ENCODE results near the gene SEL1L2.
"Not testable (repeated sequence)": the region's sequence is repeated elsewhere in the genome, so short reads cannot be mapped to it uniquely, and the experiment has no call there.

The SEL1L2 gene

DNA sequence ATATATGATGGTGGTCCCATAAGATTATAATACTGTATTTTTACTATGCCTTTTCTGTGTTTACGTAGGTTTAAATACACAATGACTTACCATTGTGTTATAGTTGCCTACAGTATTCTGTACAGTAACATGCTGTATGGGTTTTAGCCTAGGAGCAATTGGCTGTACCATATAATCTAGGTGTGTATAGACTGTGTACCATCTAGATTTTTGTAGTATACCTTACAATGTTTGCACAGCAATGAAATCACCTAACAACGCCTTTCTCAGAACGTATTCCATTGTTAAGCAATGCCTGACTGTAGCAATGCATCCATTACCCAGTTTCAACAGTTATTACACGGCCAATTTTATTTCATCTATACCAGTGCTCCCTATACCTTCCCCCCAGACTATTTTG is 15.6 kb upstream of the SEL1L2 start:
- H3K9ac ChIP-seq (ENCODE audit: low read length), result no peak overlapping the region
- no peak overlapping the region for H3K18ac ChIP-seq (ENCODE audit: low read length)
- H3K4ac ChIP-seq (ENCODE audit: low read depth, low read length), result no peak overlapping the region
- no peak overlapping the region for H3K4me3 ChIP-seq (ENCODE audit: low read length)
- no peak overlapping the region for H3K27ac ChIP-seq (ENCODE audit: low read depth, low read length)
- no peak overlapping the region for H2BK5ac ChIP-seq (ENCODE audit: low read length)
- no peak overlapping the region for H2BK120ac ChIP-seq (ENCODE audit: low read depth, low read length)
- no peak overlapping the region for H2AK5ac ChIP-seq (ENCODE audit: low read length)
- WGBS (ENCODE audit: extremely low coverage, insufficient coverage, low lambda C conversion rate), result no CpG with 5 or more reads among the region's 4 CpGs
- H3K23ac ChIP-seq (ENCODE audit: low read length), result no peak overlapping the region
- no peaks in the 10 kb centered on the region for H3K36me3 ChIP-seq (ENCODE audit: control insufficient read depth, insufficient read depth, low read length)
- DNase-seq, result no peak
- H4K5ac ChIP-seq (ENCODE audit: low read length), result no peak overlapping the region
- H3K79me1 ChIP-seq (ENCODE audit: low read length), result no peaks in the 10 kb centered on the region
- no peaks in the 10 kb centered on the region for H3K79me2 ChIP-seq (ENCODE audit: control insufficient read depth, insufficient read depth, low read length)
- no peaks in the 10 kb centered on the region for H3K4me1 ChIP-seq (ENCODE audit: control insufficient read depth, low read depth, low read length)
- no peak overlapping the region for H2BK15ac ChIP-seq (replicated peaks; ENCODE audit: low read depth)
- H4K8ac ChIP-seq (ENCODE audit: low read depth, low read length), result no peak overlapping the region
- H3K4me2 ChIP-seq (ENCODE audit: low read length), result no peak overlapping the region
- H3K27me3 ChIP-seq (ENCODE audit: insufficient read depth, low read length, poor library complexity), result no peaks in the 10 kb centered on the region
- no peak overlapping the region for H3K56ac ChIP-seq (ENCODE audit: low read length)

DNA sequence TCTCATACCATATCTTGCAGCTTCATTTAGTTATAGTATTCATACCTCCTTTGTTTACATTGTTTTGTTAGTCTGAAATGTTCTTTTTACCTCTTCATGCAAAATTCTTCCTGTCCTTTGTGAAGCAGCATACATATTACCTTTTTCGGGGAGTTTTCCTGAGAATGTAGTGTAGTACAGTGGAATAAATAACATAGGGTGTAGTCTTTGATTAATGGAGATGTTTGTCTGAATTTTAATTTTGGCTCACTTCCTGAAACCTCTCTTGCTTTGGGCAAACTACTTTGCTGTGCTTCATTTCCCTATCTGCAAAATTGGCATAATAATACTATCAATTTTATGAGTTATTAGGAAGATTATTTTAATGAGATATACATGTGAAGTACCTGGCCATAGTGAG is 10.5 kb upstream of the SEL1L2 start:
- H3K4ac ChIP-seq (ENCODE audit: low read depth, low read length), result no peak overlapping the region
- H3K23ac ChIP-seq (ENCODE audit: low read length), result no peak overlapping the region
- no peaks in the 10 kb centered on the region for H3K4me1 ChIP-seq (ENCODE audit: control insufficient read depth, low read depth, low read length)
- no peak overlapping the region for H2AK5ac ChIP-seq (ENCODE audit: low read length)
- H3K56ac ChIP-seq (ENCODE audit: low read length), result no peak overlapping the region
- H4K8ac ChIP-seq (ENCODE audit: low read depth, low read length), result no peak overlapping the region
- H3K4me2 ChIP-seq (ENCODE audit: low read length), result no peak overlapping the region
- H3K79me2 ChIP-seq (ENCODE audit: control insufficient read depth, insufficient read depth, low read length), result no peaks in the 10 kb centered on the region
- no peaks in the 10 kb centered on the region for H3K79me1 ChIP-seq (ENCODE audit: low read length)
- no peak overlapping the region for H2BK120ac ChIP-seq (ENCODE audit: low read depth, low read length)
- no peaks in the 10 kb centered on the region for H3K36me3 ChIP-seq (ENCODE audit: control insufficient read depth, insufficient read depth, low read length)
- no peak overlapping the region for H3K18ac ChIP-seq (ENCODE audit: low read length)
- H2BK15ac ChIP-seq (replicated peaks; ENCODE audit: low read depth), result no peak overlapping the region
- DNase-seq, result no peak
- no peak overlapping the region for H3K4me3 ChIP-seq (ENCODE audit: low read length)
- no peak overlapping the region for H3K9ac ChIP-seq (ENCODE audit: low read length)
- WGBS (ENCODE audit: extremely low coverage, insufficient coverage, low lambda C conversion rate), result no CpG with 5 or more reads among the region's 1 CpG
- no peak overlapping the region for H3K27ac ChIP-seq (ENCODE audit: low read depth, low read length)
- H4K5ac ChIP-seq (ENCODE audit: low read length), result no peak overlapping the region
- H3K27me3 ChIP-seq (ENCODE audit: insufficient read depth, low read length, poor library complexity), result no peaks in the 10 kb centered on the region
- no peak overlapping the region for H2BK5ac ChIP-seq (ENCODE audit: low read length)

- Histone ChIP-seq H2BK15ac (replicated peaks; ENCODE audit: low read depth) (no peak overlapping the region), H3K27me3 (ENCODE audit: insufficient read depth, low read length, poor library complexity) (no peaks in the 10 kb centered on the region), H4K5ac (ENCODE audit: low read length) (no peak overlapping the region), H2AK5ac (ENCODE audit: low read length) (no peak overlapping the region), H3K79me2 (ENCODE audit: control insufficient read depth, insufficient read depth, low read length) (no peaks in the 10 kb centered on the region), H3K9ac (ENCODE audit: low read length) (peak overlapping the region; percentile 7), H3K4ac (ENCODE audit: low read depth, low read length) (no peak overlapping the region), H2BK5ac (ENCODE audit: low read length) (no peak overlapping the region), H2BK120ac (ENCODE audit: low read depth, low read length) (no peak overlapping the region), H3K4me2 (ENCODE audit: low read length) (peak overlapping the region; percentile 61), H3K56ac (ENCODE audit: low read length) (peak overlapping the region; percentile 71), H3K36me3 (ENCODE audit: control insufficient read depth, insufficient read depth, low read length) (no peaks in the 10 kb centered on the region), H3K23ac (ENCODE audit: low read length) (no peak overlapping the region), H3K18ac (ENCODE audit: low read length) (no peak overlapping the region), H3K79me1 (ENCODE audit: low read length) (no peaks in the 10 kb centered on the region), H3K4me3 (ENCODE audit: low read length) (no peak overlapping the region), H3K4me1 (ENCODE audit: control insufficient read depth, low read depth, low read length) (no peaks in the 10 kb centered on the region), H4K8ac (ENCODE audit: low read depth, low read length) (no peak overlapping the region), H3K27ac (ENCODE audit: low read depth, low read length) (no peak overlapping the region)
- WGBS (ENCODE audit: extremely low coverage, insufficient coverage, low lambda C conversion rate), result no CpG with 5 or more reads among the region's 13 CpGs
- peak; percentile 5 for DNase-seq
These were observed 5.9 kb upstream of the SEL1L2 start for GRCh38 chr20:13996265-13996664.

DNA sequence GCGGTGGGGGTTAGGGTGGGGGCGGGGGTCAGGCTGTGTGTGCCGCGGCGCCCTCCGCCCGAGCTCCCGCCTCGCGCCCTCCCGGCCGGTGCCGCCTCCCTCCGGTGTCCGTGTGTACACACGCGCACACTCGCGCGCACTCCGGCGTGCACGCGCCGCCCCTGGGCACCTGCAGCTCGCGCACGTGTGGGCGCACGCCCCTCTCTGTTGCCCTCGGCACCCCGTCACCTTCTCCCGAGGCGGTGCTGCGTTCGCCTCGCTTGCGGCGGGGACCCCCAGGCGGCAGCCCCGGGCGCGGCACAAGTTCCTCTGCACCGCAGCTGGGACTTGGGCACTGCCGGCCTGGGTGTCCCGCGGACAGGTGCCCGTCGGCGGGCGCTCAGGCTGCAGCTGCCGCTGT is 5.4 kb upstream of the SEL1L2 start:
- no peaks in the 10 kb centered on the region for H3K79me2 ChIP-seq (ENCODE audit: control insufficient read depth, insufficient read depth, low read length)
- peak overlapping the region; percentile 71 for H3K56ac ChIP-seq (ENCODE audit: low read length)
- no peak overlapping the region for H4K5ac ChIP-seq (ENCODE audit: low read length)
- no peak overlapping the region for H3K27ac ChIP-seq (ENCODE audit: low read depth, low read length)
- H2AK5ac ChIP-seq (ENCODE audit: low read length), result no peak overlapping the region
- no peak overlapping the region for H2BK15ac ChIP-seq (replicated peaks; ENCODE audit: low read depth)
- no peaks in the 10 kb centered on the region for H3K36me3 ChIP-seq (ENCODE audit: control insufficient read depth, insufficient read depth, low read length)
- WGBS (ENCODE audit: extremely low coverage, insufficient coverage, low lambda C conversion rate), result no CpG with 5 or more reads among the region's 52 CpGs
- peak overlapping the region; percentile 43 for H3K4me3 ChIP-seq (ENCODE audit: low read length)
- peak overlapping the region; percentile 61 for H3K4me2 ChIP-seq (ENCODE audit: low read length)
- DNase-seq, result peak; percentile 22
- H3K27me3 ChIP-seq (ENCODE audit: insufficient read depth, low read length, poor library complexity), result no peaks in the 10 kb centered on the region
- peak overlapping the region; percentile 7 for H3K9ac ChIP-seq (ENCODE audit: low read length)
- no peak overlapping the region for H3K23ac ChIP-seq (ENCODE audit: low read length)
- H3K4me1 ChIP-seq (ENCODE audit: control insufficient read depth, low read depth, low read length), result no peaks in the 10 kb centered on the region
- H3K18ac ChIP-seq (ENCODE audit: low read length), result no peak overlapping the region
- no peak overlapping the region for H2BK5ac ChIP-seq (ENCODE audit: low read length)
- no peaks in the 10 kb centered on the region for H3K79me1 ChIP-seq (ENCODE audit: low read length)
- no peak overlapping the region for H4K8ac ChIP-seq (ENCODE audit: low read depth, low read length)
- H2BK120ac ChIP-seq (ENCODE audit: low read depth, low read length), result no peak overlapping the region
- H3K4ac ChIP-seq (ENCODE audit: low read depth, low read length), result no peak overlapping the region

DNA sequence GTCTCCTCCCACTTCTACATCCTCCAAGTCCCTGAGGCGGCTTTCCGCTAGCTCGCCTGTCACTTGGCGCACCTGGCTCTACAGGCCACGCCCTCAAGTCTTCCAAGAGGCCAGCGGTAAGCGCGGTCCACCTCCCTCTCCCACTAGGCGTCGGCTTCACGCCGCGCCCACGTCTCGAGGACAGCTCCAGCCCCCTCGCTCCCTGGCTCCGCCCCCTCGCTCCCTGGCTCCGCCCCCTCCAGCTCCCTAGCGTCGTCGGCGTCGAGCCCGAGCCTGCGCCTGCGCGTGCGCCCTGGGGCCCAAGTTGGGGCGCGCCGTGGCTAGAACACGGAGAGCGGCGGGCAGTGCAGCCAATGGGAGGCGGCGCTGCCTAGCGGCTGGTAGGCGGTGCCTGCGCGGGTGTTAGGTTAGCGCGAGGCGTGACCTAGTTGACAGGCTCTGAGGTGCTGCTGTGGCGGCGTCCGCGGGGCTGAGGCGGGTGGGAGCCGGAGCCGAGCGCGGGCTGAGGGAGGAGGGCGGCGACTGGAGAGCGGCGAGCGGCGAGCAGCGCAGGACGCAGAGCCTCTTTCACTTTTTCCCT is 4.8 kb upstream of the SEL1L2 start, which contains the start of gene MACROD2:
TSS of gene MACROD2 (plus strand) at position 431 of the 580 bp plus-strand sequence.
- Histone ChIP-seq H2BK5ac (ENCODE audit: low read length) (no peak within 1 kb of the TSS), H3K4me1 (ENCODE audit: control insufficient read depth, low read depth, low read length) (no peaks in the 10 kb centered on the region), H2BK15ac (replicated peaks; ENCODE audit: low read depth) (no peak within 1 kb of the TSS), H3K79me1 (ENCODE audit: low read length) (no peaks in the 10 kb centered on the region), H3K18ac (ENCODE audit: low read length) (no peak within 1 kb of the TSS), H3K56ac (ENCODE audit: low read length) (peak within 1 kb of the TSS; percentile 71), H3K36me3 (ENCODE audit: control insufficient read depth, insufficient read depth, low read length) (no peaks in the 10 kb centered on the region), H2AK5ac (ENCODE audit: low read length) (no peak within 1 kb of the TSS), H2BK120ac (ENCODE audit: low read depth, low read length) (no peak within 1 kb of the TSS), H3K79me2 (ENCODE audit: control insufficient read depth, insufficient read depth, low read length) (no peaks in the 10 kb centered on the region), H4K8ac (ENCODE audit: low read depth, low read length) (no peak within 1 kb of the TSS), H4K5ac (ENCODE audit: low read length) (no peak within 1 kb of the TSS), H3K27me3 (ENCODE audit: insufficient read depth, low read length, poor library complexity) (no peaks in the 10 kb centered on the region), H3K23ac (ENCODE audit: low read length) (no peak within 1 kb of the TSS), H3K9ac (ENCODE audit: low read length) (peak within 1 kb of the TSS; percentile 26), H3K27ac (ENCODE audit: low read depth, low read length) (no peak within 1 kb of the TSS), H3K4me2 (ENCODE audit: low read length) (peak within 1 kb of the TSS; percentile 61), H3K4ac (ENCODE audit: low read depth, low read length) (no peak within 1 kb of the TSS), H3K4me3 (ENCODE audit: low read length) (peak within 1 kb of the TSS; percentile 43)
- peak; percentile 97 for DNase-seq
- no CpG with 5 or more reads among the region's 61 CpGs for WGBS (ENCODE audit: extremely low coverage, insufficient coverage, low lambda C conversion rate)

GRCh38 chr20:13991955-13992354 is 1.5 kb upstream of the SEL1L2 start:
- H3K4me2 ChIP-seq (ENCODE audit: low read length); H3K4me1 ChIP-seq (ENCODE audit: control insufficient read depth, low read depth, low read length); H2BK120ac ChIP-seq (ENCODE audit: low read depth, low read length); H3K18ac ChIP-seq (ENCODE audit: low read length); H3K56ac ChIP-seq (ENCODE audit: low read length); H3K27me3 ChIP-seq (ENCODE audit: insufficient read depth, low read length, poor library complexity); H3K9ac ChIP-seq (ENCODE audit: low read length); DNase-seq; H3K4me3 ChIP-seq (ENCODE audit: low read length); H3K27ac ChIP-seq (ENCODE audit: low read depth, low read length); H4K5ac ChIP-seq (ENCODE audit: low read length); H2AK5ac ChIP-seq (ENCODE audit: low read length); H3K36me3 ChIP-seq (ENCODE audit: control insufficient read depth, insufficient read depth, low read length); H3K79me1 ChIP-seq (ENCODE audit: low read length); H4K8ac ChIP-seq (ENCODE audit: low read depth, low read length); H3K79me2 ChIP-seq (ENCODE audit: control insufficient read depth, insufficient read depth, low read length); H2BK15ac ChIP-seq (replicated peaks; ENCODE audit: low read depth); H3K4ac ChIP-seq (ENCODE audit: low read depth, low read length); H3K23ac ChIP-seq (ENCODE audit: low read length); H2BK5ac ChIP-seq (ENCODE audit: low read length): not testable (repeated sequence)
- no CpG with 5 or more reads among the region's 5 CpGs for WGBS (ENCODE audit: extremely low coverage, insufficient coverage, low lambda C conversion rate)
